ENCODE data around the gene ZNF502.

GRCh38 chr3:44678480-44679116 lies 33.9 kb upstream of the ZNF502 start:
- TF ChIP-seq POLR2A (IDR thresholded peaks at IDR 0.05) = no peak
- TF ChIP-seq CTCF (IDR thresholded peaks at IDR 0.05) = no peak

Measured in lower leg skin (tissue), 3 donors.